K562 (cell line): Measurements from ENCODE around the gene LGALS7.
"Not testable (repeated sequence)": the region's sequence is repeated elsewhere in the genome, so short reads cannot be mapped to it uniquely, and the experiment has no call there.

Experiments
- CHD1 ChIP-seq: fragments of 200-600 bp; sonication (generic); IDR thresholded peaks from one replicate; pipeline ENCODE4 v1.6.1; 2012; ENCODE audit warnings: mild to moderate bottlenecking, moderate library complexity, low read length, inconsistent platforms
- EGR1 ChIP-seq: fragments of 450-650 bp; conservative IDR thresholded peaks from 2 replicates; pipeline ENCODE4 v1.6.1; 2017; ENCODE audit warnings: mild to moderate bottlenecking
- HDAC2 ChIP-seq: fragments of 450-650 bp; IDR thresholded peaks from 2 replicates; pipeline ENCODE4 v1.6.1; 2016; ENCODE audit warnings: mild to moderate bottlenecking
- MTF1 ChIP-seq: fragments of 250-450 bp; sonication (Bioruptor Pico); IDR thresholded peaks from 2 replicates; pipeline ENCODE4 v1.9.0; 2021; ENCODE audit warnings: moderate library complexity, mild to moderate bottlenecking, inconsistent platforms, borderline replicate concordance
- NR1H2 ChIP-seq: sonication (generic); formaldehyde crosslinking; IDR thresholded peaks from 2 replicates; pipeline ENCODE4 v1.4.0; 2020; ENCODE audit warnings: mild to moderate bottlenecking, missing genetic modification reagents
- RFX5 ChIP-seq: IDR thresholded peaks from 2 replicates; pipeline ENCODE4 v1.6.1; 2011; ENCODE audit warnings: low read depth, mild to moderate bottlenecking, improper control_type of control experiment, low read length
- ZNF507 ChIP-seq: conservative IDR thresholded peaks from 2 replicates; pipeline ENCODE4 v1.6.1; 2017; ENCODE audit warnings: missing genetic modification characterization, missing compliant biosample characterization

DNA sequence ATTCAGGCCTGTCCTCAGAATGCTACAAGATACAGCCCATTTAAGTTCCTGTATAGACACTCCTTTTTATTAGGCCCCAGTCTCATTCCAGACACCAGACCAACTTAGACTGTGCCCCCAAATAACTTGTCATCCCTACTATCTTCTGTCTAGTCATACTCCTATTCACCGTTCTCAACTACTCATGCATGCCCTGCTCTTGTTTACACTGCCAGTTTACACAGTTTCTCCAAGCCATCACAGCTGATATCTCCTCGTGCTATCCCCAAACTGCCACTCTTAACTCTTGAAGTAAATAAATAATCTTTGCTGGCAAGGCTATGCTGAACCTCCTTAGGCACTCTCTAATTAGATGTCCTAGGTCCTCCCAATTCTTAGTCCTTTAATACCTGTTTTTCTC lies 19.1 kb downstream of the LGALS7 start:
- not testable (repeated sequence) for TF ChIP-seq MTF1 (CRISPR knock-in tag); RFX5; ZNF507 (tag); NR1H2; HDAC2; CHD1; EGR1
